GM12872 (cell line): ENCODE results near the gene MEIS2.

Source experiments
- CTCF ChIP-seq: IDR thresholded peaks from 3 replicates; pipeline ENCODE4 v1.5.1; 2011; ENCODE audit warnings: low read depth, mild to moderate bottlenecking, low read length, moderate library complexity; ENCODE audit not compliant: insufficient read depth

MEIS2 gene

GRCh38 chr15:36884936-36885635, 215.3 kb downstream of the MEIS2 start:
- TF ChIP-seq CTCF = no peak

GRCh38 chr15:36884518-36884875, 215.9 kb downstream of the MEIS2 start:
- TF ChIP-seq CTCF = no peak

- TF ChIP-seq CTCF = peak; percentile 86
Measured at GRCh38 chr15:36883713-36884517, 216.4 kb downstream of the MEIS2 start.

- TF ChIP-seq CTCF = no peak
Measured at GRCh38 chr15:36882487-36883131, 217.7 kb downstream of the MEIS2 start.

- no peak for TF ChIP-seq CTCF
Measured at GRCh38 chr15:36882056-36882455, 218.3 kb downstream of the MEIS2 start.

- no peak for TF ChIP-seq CTCF
Measured at GRCh38 chr15:36881516-36881915, 218.8 kb downstream of the MEIS2 start.

- no peak for TF ChIP-seq CTCF
Measured at GRCh38 chr15:36880913-36881460, 219.4 kb downstream of the MEIS2 start.
